COR-L47 (cell line): ENCODE measurements around the gene KLF6.

Experiments used
- DNase-seq: peaks from one replicate; lab custom pipeline; 2025; lab: John Stamatoyannopoulos, UW

Gene KLF6

GRCh38 chr10:3774814-3775695, 10.0 kb downstream of the KLF6 start:
- no peak for DNase-seq

GRCh38 chr10:3774018-3774813, 10.8 kb downstream of the KLF6 start:
- DNase-seq = no peak

- DNase-seq = no peak
Observed at GRCh38 chr10:3773460-3774017, 11.5 kb downstream of the KLF6 start.

- DNase-seq = no peak
Observed at GRCh38 chr10:3772361-3773171, 12.4 kb downstream of the KLF6 start.

- DNase-seq = no peak
Observed at GRCh38 chr10:3770611-3771110, 14.3 kb downstream of the KLF6 start.

- DNase-seq = no peak
Observed at GRCh38 chr10:3769556-3769955, 15.5 kb downstream of the KLF6 start.

- DNase-seq = no peak
Observed at GRCh38 chr10:3766046-3766756, 18.8 kb downstream of the KLF6 start.

GRCh38 chr10:3765146-3765545, 19.9 kb downstream of the KLF6 start:
- DNase-seq = no peak

GRCh38 chr10:3764626-3765112, 20.3 kb downstream of the KLF6 start:
- DNase-seq = no peak

GRCh38 chr10:3763852-3764625, 21.0 kb downstream of the KLF6 start:
- DNase-seq = no peak

- no peak for DNase-seq
Observed at GRCh38 chr10:3763035-3763456, 22.0 kb downstream of the KLF6 start.

- no peak for DNase-seq
Observed at GRCh38 chr10:3762309-3762708, 22.7 kb downstream of the KLF6 start.

- no peak for DNase-seq
Observed at GRCh38 chr10:3761904-3762303, 23.1 kb downstream of the KLF6 start.

GRCh38 chr10:3761021-3761686, 23.9 kb downstream of the KLF6 start:
- DNase-seq = no peak

GRCh38 chr10:3760083-3760482, 24.9 kb downstream of the KLF6 start:
- DNase-seq = no peak

- DNase-seq = no peak
Observed at GRCh38 chr10:3759397-3759796, 25.6 kb downstream of the KLF6 start.

GRCh38 chr10:3758491-3758970, 26.5 kb downstream of the KLF6 start:
- DNase-seq = no peak

GRCh38 chr10:3757638-3758490, 27.1 kb downstream of the KLF6 start:
- no peak for DNase-seq
